HG02642 (cell line): ENCODE data around the gene TC2N.

ENCODE experiments used
- ATAC-seq: cut with Tn5 transposase; IDR thresholded peaks from one replicate; pipeline ENCODE4 v1.9.1; 2021; ENCODE audit warnings: mild to moderate bottlenecking; ENCODE audit not compliant: unreplicated experiment, poor library complexity

The TC2N gene

DNA sequence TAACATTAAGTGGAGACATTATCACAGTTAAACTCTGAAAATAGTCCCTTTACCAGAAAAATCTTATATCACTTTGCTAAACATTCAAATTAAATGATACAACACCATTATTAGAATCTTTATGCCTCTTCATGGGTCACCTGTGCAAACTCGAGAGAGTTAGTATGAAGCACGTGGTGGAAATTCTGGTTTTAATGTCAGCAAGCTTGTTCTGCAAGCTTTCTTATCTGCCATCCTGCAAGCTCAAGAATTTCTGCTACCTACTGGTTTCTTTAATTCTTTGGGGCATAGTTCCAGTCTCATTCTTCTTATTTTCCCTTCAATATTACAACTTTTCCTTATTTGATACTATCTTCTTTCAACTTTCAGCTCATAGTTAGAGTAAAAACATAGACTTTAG, 136.3 kb downstream of the TC2N start:
- no peak for ATAC-seq

DNA sequence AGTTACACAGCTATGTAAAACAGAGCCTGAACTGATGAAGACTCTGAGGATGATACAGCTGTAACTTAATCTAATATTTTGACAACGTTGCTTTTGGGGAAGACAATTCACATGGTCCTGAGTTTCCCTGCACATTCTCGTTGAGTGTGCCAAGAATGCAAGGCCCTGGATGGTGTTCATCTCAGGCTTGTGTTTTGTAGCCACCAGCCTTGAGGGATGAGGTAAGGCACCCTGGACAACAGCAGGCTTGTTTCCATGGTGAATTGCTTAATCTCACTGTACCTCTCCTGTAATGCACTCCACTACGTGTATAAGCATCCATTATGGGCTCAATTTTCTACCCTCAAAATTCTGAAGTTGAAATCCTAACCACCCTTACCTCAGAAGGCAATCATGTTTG, 137.6 kb downstream of the TC2N start:
- ATAC-seq: no peak
